GM18858 (cell line): ENCODE data around the gene FYN.
"Not testable (repeated sequence)": the region's sequence is repeated elsewhere in the genome, so short reads cannot be mapped to it uniquely, and the experiment has no call there.

Experiments used
- ATAC-seq: cut with Tn5 transposase; IDR thresholded peaks from one replicate; pipeline ENCODE4 v1.9.1; 2021; ENCODE audit not compliant: unreplicated experiment

FYN gene

DNA sequence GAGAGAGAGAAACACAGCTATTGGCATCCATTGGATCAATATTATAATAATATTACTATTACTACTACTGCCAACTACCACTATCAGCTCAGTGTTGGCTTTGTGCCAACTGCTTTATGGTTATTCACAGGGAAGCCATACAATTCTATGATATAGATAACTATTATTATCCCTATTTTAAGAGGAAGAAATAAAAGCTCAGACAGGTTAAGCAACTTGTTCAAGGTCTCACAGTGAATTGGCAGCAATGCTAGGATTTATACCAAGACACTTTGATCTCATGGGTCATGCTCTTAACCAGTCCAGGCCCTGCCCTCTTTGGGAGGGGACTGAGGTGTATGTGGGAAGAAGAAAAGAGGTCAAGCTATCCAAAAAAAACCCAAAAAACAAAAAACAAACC, 185.6 kb downstream of the FYN start:
- no peak for ATAC-seq

DNA sequence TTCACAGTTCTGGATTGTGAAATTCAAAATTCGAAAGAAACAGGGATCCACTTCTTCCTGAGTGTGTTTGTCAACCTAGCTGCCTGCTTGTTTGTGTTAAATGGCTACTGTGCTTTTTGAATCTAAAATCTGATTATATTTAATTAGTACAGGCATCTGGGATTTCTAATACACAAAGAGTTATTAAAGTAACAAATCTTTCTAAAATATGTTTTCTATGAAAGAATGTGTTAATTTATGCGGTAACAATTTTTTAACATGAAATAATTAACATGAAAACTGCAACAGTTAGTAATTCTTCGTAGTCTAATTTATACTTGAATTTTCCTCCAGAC, 186.4 kb downstream of the FYN start:
- ATAC-seq, result no peak

GRCh38 chr6:111686249-111686931, 186.9 kb downstream of the FYN start:
- ATAC-seq, result no peak

DNA sequence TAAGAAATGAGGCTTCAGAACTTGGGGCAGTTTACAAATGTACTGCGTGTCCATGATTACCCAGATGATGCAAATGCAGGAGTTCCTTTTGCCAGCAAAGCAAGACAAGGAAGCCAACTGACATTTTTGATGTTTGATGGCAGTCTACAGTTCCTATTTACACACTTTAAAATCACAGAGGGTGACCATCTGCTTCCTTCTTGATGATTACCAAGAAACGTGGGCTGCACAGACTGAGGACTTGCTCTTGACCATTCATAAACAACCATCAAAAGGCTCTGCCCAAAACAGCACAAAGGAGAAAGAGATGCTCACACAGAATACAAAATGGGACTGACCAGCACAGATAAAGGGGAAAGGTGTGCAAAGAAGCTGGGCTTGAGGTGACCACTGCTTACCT, 187.7 kb downstream of the FYN start:
- ATAC-seq, result no peak

DNA sequence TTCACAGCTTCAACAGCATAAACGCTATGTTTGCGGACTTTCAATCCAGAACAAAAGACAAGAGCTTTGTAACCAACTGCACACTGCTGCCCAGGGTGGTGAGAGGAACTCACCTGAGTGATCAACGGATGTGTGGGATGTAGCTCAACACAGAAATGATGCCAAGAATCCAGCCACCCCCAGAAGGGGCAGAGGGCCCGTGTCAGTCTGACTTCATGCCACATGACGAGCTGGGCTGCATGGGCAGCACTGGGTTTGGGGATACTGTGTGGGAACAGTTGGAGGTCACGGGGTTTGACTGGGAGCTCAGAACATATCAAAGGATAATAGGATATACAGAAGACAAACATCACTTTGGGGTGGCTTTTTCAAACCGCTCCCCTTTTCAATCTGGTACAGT, 188.2 kb downstream of the FYN start:
- no peak for ATAC-seq

DNA sequence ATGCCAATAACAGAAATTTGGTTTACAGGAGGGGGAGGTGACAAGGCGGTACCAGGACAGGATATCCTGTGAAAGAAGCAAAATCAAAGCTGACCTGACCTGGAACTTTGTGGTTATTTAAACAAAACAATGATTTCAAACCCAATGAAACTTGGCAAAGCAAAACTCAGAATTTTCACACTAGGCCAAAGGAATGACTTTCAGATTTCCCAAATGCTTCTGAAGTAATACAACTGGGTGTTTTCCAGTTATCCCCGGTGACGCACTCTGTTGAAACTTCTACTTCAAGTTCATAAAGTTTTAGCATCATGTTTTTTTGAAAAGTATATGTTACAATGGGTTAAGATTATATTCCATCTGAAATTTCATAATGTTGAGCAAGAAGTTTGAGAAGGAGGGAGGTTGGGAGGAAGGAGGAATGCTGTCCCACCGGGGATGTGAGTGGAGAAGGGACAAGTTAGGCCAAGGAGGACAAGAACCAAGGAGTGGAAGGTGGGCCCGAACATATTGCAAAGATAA, 189.4 kb downstream of the FYN start:
- ATAC-seq, result no peak

DNA sequence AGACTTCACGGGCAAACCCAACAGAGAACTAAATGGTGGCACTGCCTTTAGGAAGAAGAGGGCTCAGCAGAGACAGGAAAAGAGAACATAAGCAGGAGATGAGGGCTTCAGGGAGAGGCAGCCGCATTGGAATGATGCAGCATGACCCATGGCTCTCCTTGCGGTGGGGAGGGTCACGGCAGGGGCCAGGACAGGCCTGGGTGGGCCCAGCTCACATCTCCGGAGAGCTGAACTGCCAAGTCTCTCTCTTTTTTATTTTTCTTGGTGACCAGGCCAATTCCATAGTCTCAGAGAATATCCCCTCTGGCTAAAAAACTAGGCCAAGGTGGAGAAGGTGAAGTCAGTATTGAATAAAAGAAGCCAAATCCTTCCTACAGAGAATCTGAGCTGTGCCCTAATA, 190.1 kb downstream of the FYN start:
- no peak for ATAC-seq

- no peak for ATAC-seq
Observed at GRCh38 chr6:111681860-111682259, 191.4 kb downstream of the FYN start.

- ATAC-seq, result not testable (repeated sequence)
Observed at GRCh38 chr6:111680811-111681609, 192.2 kb downstream of the FYN start.

GRCh38 chr6:111680015-111680712, 193.1 kb downstream of the FYN start:
- no peak for ATAC-seq

GRCh38 chr6:111679126-111679858, 194.0 kb downstream of the FYN start:
- ATAC-seq, result no peak

DNA sequence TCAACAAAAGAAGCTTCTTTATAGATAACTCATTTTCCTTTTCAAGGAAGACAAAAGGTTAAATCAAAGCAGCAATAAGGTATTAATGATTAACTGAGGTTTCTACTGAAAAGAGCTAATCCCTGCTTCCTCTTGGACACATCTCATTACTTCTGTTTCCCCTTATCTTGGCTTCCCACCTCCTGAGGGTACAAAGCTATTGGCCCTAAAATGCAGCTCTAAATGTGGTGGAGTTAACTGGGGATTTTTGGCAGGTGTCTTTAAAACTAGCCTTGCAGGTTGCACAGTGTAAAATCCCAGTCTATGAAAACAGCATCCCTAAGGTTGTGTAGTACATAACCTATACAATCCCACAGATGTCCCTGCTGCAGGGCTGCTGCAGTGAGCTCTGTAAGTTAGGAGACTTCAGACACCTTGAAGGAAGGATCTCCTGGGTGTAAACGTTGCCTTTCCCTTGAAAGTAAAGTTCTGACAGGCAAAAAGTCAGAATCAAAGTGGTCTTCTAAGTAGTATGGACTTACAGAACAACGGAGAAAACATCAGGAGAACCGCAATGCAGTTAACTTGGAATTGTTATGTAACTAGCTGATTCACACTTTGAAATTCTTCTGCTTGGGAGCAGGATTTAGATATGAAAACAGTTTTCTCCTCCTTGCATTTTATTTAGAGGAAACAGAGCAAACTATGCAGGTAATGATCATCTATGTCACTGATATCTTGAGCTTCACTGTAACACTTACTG, 195.8 kb downstream of the FYN start:
- ATAC-seq, result no peak

GRCh38 chr6:111676383-111676782, 196.9 kb downstream of the FYN start:
- no peak for ATAC-seq

DNA sequence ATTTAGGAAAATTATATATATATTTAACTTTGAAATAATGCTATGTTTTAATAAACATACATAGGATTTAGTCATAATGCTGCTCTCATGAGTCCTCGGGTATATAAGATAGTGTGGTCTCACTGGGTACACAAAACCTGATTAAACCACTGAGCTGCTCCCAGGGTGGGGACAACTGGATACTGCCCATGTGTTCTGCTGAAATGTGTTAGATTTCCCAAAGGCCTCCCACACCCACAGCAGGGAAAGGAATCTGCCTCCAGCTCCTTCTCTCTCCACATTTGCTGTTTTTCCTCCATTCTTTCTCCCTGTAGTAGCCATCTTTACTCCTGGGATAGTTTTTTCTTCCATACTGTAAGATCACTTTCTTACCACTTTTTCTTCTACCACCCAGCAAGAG, 198.4 kb downstream of the FYN start:
- ATAC-seq, result no peak

- ATAC-seq, result no peak
Observed at GRCh38 chr6:111674413-111674812, 198.8 kb downstream of the FYN start.

GRCh38 chr6:111673937-111674336, 199.3 kb downstream of the FYN start:
- no peak for ATAC-seq

DNA sequence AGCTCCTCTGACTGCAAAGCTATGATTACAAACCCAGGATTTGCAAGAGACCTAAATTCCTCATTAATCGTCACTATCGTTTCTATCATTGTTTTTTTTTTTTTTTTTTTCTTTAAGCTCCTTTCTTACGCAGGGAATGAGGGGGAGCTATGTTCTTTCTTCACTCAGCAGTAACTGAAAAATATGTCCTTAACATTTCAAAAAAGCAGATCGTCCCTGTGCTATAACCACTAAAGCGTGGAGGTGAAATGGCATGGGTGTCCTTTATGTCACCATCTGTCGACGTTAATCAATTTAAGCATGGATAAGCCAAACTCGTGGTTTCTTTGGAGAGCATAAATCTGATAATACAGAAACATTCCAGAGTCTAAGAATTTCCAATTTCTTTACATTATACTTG, 199.7 kb downstream of the FYN start:
- no peak for ATAC-seq

- no peak for ATAC-seq
Observed at GRCh38 chr6:111672761-111673450, 200.3 kb downstream of the FYN start.

- ATAC-seq, result no peak
Observed at GRCh38 chr6:111669326-111669725, 203.9 kb downstream of the FYN start.

DNA sequence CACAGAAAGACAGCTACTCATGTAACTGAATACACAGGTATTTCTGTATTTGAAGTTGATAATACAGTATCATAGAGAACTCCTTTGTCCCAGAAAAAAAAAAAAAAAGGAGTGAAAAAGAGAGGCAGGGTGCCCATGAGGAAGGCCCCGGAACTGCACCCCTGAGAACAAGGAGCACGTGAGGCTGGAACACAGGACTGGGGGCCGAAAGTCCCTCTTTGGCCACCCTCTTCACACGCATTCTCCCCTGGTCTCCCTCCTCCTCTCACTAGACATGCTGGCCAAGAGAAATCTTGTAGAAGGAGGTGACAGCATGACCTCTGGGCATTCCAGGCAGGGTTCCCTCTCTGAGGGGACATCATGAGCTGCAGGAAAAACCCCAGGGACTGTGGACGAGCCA, 204.8 kb downstream of the FYN start:
- ATAC-seq, result no peak
